K562 (cell line): ENCODE measurements around the gene CRX.
"Not testable (repeated sequence)": the region's sequence is repeated elsewhere in the genome, so short reads cannot be mapped to it uniquely, and the experiment has no call there.

Experiments used
- CC2D1A ChIP-seq: fragments of 450-650 bp; IDR thresholded peaks from 2 replicates; pipeline ENCODE4 v1.6.1; 2017; ENCODE audit warnings: mild to moderate bottlenecking
- CREB1 ChIP-seq, 2 experiments: sonication (generic) in 1 of 2; formaldehyde crosslinking in 1 of 2; IDR thresholded peaks; 2 replicates each; pipeline versions ENCODE4 v1.6.1 to v1.8.0; 2012 to 2022; ENCODE audit warnings: inconsistent platforms in 1 of 2, mild to moderate bottlenecking in 1 of 2, missing genetic modification reagents in 1 of 2, moderate library complexity in 1 of 2
- CTCF ChIP-seq, 3 experiments: IDR thresholded peaks in 2 of 3; conservative IDR thresholded peaks in 1 of 3; 2 replicates each; pipeline ENCODE4 v1.5.1; 2011 to 2012; ENCODE audit warnings: low read length in 3 of 3, mild to moderate bottlenecking in 3 of 3, control low read depth in 2 of 3, improper control_type of control experiment in 1 of 3, inconsistent platforms in 1 of 3, low read depth in 1 of 3, mixed read lengths in 1 of 3, moderate library complexity in 1 of 3; ENCODE audit not compliant: insufficient read depth in 2 of 3
- POLR2A ChIP-seq: fragments of 450-650 bp; conservative IDR thresholded peaks from 2 replicates; pipeline ENCODE4 v1.6.1; 2016

GRCh38 chr19:47859838-47860237, 38.1 kb downstream of the CRX start:
- TF ChIP-seq CTCF (IDR thresholded peaks at IDR 0.05 in 2 of 3, conservative IDR thresholded peaks at IDR 0.05 in 1 of 3; ENCODE audit: insufficient read depth in 2 of 3, low read depth in 1 of 3, low read length in 3 of 3); CREB1 (IDR thresholded peaks at IDR 0.05); CREB1 (CRISPR knock-in tag; IDR thresholded peaks at IDR 0.05); CC2D1A; POLR2A: not testable (repeated sequence)
